DND-41 (cell line): ENCODE measurements around the gene RIBC1.

Experiments used
- EZH2 ChIP-seq: IDR thresholded peaks from 3 replicates; pipeline ENCODE4 v1.6.1; 2012; ENCODE audit warnings: borderline replicate concordance, low read depth, mild to moderate bottlenecking, moderate library complexity, low read length, inconsistent platforms; ENCODE audit not compliant: severe bottlenecking
- TF ChIP-seq, protein P1 (sequence below): IDR thresholded peaks from 2 replicates; pipeline ENCODE4 v1.5.1; 2012; ENCODE audit warnings: borderline replicate concordance, low read length, moderate library complexity, mild to moderate bottlenecking; ENCODE audit not compliant: poor library complexity, severe bottlenecking; ENCODE audit errors: extremely low read depth

DNA sequence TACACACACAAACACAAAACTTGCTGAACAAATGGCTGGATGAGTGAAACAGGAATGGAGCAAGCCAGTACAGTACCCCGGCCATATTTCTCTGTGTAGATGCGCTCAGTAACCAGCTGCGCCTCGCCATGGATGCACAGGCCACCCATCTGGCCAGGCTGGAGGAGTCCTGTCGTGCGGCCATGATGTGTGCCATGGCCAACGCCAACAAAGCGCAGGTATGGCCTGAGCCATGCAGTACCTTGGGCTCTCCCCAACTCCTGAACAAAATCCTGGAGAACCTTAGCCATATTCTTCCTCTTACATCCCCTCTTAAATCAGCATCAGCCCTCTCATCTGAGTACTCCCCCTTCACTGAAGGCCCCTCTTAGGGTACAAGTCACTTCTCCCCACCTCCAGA is 7.1 kb downstream of the RIBC1 start:
- TF ChIP-seq, protein P1, sequence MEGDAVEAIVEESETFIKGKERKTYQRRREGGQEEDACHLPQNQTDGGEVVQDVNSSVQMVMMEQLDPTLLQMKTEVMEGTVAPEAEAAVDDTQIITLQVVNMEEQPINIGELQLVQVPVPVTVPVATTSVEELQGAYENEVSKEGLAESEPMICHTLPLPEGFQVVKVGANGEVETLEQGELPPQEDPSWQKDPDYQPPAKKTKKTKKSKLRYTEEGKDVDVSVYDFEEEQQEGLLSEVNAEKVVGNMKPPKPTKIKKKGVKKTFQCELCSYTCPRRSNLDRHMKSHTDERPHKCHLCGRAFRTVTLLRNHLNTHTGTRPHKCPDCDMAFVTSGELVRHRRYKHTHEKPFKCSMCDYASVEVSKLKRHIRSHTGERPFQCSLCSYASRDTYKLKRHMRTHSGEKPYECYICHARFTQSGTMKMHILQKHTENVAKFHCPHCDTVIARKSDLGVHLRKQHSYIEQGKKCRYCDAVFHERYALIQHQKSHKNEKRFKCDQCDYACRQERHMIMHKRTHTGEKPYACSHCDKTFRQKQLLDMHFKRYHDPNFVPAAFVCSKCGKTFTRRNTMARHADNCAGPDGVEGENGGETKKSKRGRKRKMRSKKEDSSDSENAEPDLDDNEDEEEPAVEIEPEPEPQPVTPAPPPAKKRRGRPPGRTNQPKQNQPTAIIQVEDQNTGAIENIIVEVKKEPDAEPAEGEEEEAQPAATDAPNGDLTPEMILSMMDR = no peak
- TF ChIP-seq EZH2 = no peak
